ENCODE measurements around the gene FPR3.
"Not testable (repeated sequence)": the region's sequence is repeated elsewhere in the genome, so short reads cannot be mapped to it uniquely, and the experiment has no call there.

Gene FPR3

GRCh38 chr19:51761696-51762095, 33.3 kb upstream of the FPR3 start:
- H3K4me1 ChIP-seq (ENCODE audit: control insufficient read depth, insufficient read depth, low read length, poor library complexity, severe bottlenecking) = no peaks in the 10 kb centered on the region
- DNase-seq = no peak
- H3K4me3 ChIP-seq (ENCODE audit: insufficient read depth, low read depth, low read length, poor library complexity, severe bottlenecking) = no peak overlapping the region
- H3K9me3 ChIP-seq (ENCODE audit: control insufficient read depth, low read length) = no peaks in the 10 kb centered on the region
- H3K27ac ChIP-seq (ENCODE audit: insufficient read depth, low read length, poor library complexity, severe bottlenecking) = no peak overlapping the region
- H3K36me3 ChIP-seq (ENCODE audit: control insufficient read depth, insufficient read depth, low read length) = no peaks in the 10 kb centered on the region
- H3K27me3 ChIP-seq (replicated peaks; ENCODE audit: control insufficient read depth, insufficient read depth, low read length, poor library complexity, severe bottlenecking) = peaks cover 5% of the 10 kb centered on the region

GRCh38 chr19:51765086-51765485, 29.9 kb upstream of the FPR3 start:
- H3K4me1 ChIP-seq (ENCODE audit: control insufficient read depth, insufficient read depth, low read length, poor library complexity, severe bottlenecking) = no peaks in the 10 kb centered on the region
- no peak overlapping the region for H3K4me3 ChIP-seq (ENCODE audit: insufficient read depth, low read depth, low read length, poor library complexity, severe bottlenecking)

GRCh38 chr19:51766461-51766860, 28.5 kb upstream of the FPR3 start:
- Histone ChIP-seq H3K27ac (ENCODE audit: insufficient read depth, low read length, poor library complexity, severe bottlenecking) (no peak overlapping the region), H3K9me3 (ENCODE audit: control insufficient read depth, low read length) (no peaks in the 10 kb centered on the region), H3K4me1 (ENCODE audit: control insufficient read depth, insufficient read depth, low read length, poor library complexity, severe bottlenecking) (no peaks in the 10 kb centered on the region), H3K4me3 (ENCODE audit: insufficient read depth, low read depth, low read length, poor library complexity, severe bottlenecking) (no peak overlapping the region), H3K36me3 (ENCODE audit: control insufficient read depth, insufficient read depth, low read length) (no peaks in the 10 kb centered on the region), H3K27me3 (replicated peaks; ENCODE audit: control insufficient read depth, insufficient read depth, low read length, poor library complexity, severe bottlenecking) (no peaks in the 10 kb centered on the region)
- DNase-seq = no peak

More at GRCh38 chr19:51765086-51765485, 29.9 kb upstream of the FPR3 start:
- Histone ChIP-seq H3K27me3 (replicated peaks; ENCODE audit: control insufficient read depth, insufficient read depth, low read length, poor library complexity, severe bottlenecking) (peaks cover 5% of the 10 kb centered on the region), H3K27ac (ENCODE audit: insufficient read depth, low read length, poor library complexity, severe bottlenecking) (no peak overlapping the region), H3K9me3 (ENCODE audit: control insufficient read depth, low read length) (no peaks in the 10 kb centered on the region), H3K36me3 (ENCODE audit: control insufficient read depth, insufficient read depth, low read length) (no peaks in the 10 kb centered on the region)
- no peak for DNase-seq

GRCh38 chr19:51771376-51772130, 23.4 kb upstream of the FPR3 start:
- no peak overlapping the region for H3K27ac ChIP-seq (ENCODE audit: insufficient read depth, low read length, poor library complexity, severe bottlenecking)
- no peaks in the 10 kb centered on the region for H3K9me3 ChIP-seq (ENCODE audit: control insufficient read depth, low read length)
- H3K4me1 ChIP-seq (ENCODE audit: control insufficient read depth, insufficient read depth, low read length, poor library complexity, severe bottlenecking) = no peaks in the 10 kb centered on the region
- DNase-seq = no peak
- H3K27me3 ChIP-seq (replicated peaks; ENCODE audit: control insufficient read depth, insufficient read depth, low read length, poor library complexity, severe bottlenecking) = no peaks in the 10 kb centered on the region
- H3K4me3 ChIP-seq (ENCODE audit: insufficient read depth, low read depth, low read length, poor library complexity, severe bottlenecking) = no peak overlapping the region
- H3K36me3 ChIP-seq (ENCODE audit: control insufficient read depth, insufficient read depth, low read length) = no peaks in the 10 kb centered on the region

- Histone ChIP-seq H3K9me3 (ENCODE audit: control insufficient read depth, low read length) (no peaks in the 10 kb centered on the region), H3K36me3 (ENCODE audit: control insufficient read depth, insufficient read depth, low read length) (no peaks in the 10 kb centered on the region), H3K27ac (ENCODE audit: insufficient read depth, low read length, poor library complexity, severe bottlenecking) (no peak overlapping the region), H3K4me1 (ENCODE audit: control insufficient read depth, insufficient read depth, low read length, poor library complexity, severe bottlenecking) (no peaks in the 10 kb centered on the region), H3K4me3 (ENCODE audit: insufficient read depth, low read depth, low read length, poor library complexity, severe bottlenecking) (no peak overlapping the region), H3K27me3 (replicated peaks; ENCODE audit: control insufficient read depth, insufficient read depth, low read length, poor library complexity, severe bottlenecking) (no peaks in the 10 kb centered on the region)
- DNase-seq = no peak
Measured at GRCh38 chr19:51772977-51773376, 22.0 kb upstream of the FPR3 start.

GRCh38 chr19:51776561-51776960, 18.4 kb upstream of the FPR3 start:
- not testable (repeated sequence) for H3K4me1 ChIP-seq (ENCODE audit: control insufficient read depth, insufficient read depth, low read length, poor library complexity, severe bottlenecking); H3K4me3 ChIP-seq (ENCODE audit: insufficient read depth, low read depth, low read length, poor library complexity, severe bottlenecking); H3K36me3 ChIP-seq (ENCODE audit: control insufficient read depth, insufficient read depth, low read length); DNase-seq; H3K27me3 ChIP-seq (replicated peaks; ENCODE audit: control insufficient read depth, insufficient read depth, low read length, poor library complexity, severe bottlenecking); H3K27ac ChIP-seq (ENCODE audit: insufficient read depth, low read length, poor library complexity, severe bottlenecking); H3K9me3 ChIP-seq (ENCODE audit: control insufficient read depth, low read length)

GRCh38 chr19:51777570-51778462, 17.1 kb upstream of the FPR3 start:
- Histone ChIP-seq H3K27me3 (replicated peaks; ENCODE audit: control insufficient read depth, insufficient read depth, low read length, poor library complexity, severe bottlenecking) (no peaks in the 10 kb centered on the region), H3K27ac (ENCODE audit: insufficient read depth, low read length, poor library complexity, severe bottlenecking) (no peak overlapping the region), H3K36me3 (ENCODE audit: control insufficient read depth, insufficient read depth, low read length) (no peaks in the 10 kb centered on the region), H3K4me3 (ENCODE audit: insufficient read depth, low read depth, low read length, poor library complexity, severe bottlenecking) (no peak overlapping the region), H3K4me1 (ENCODE audit: control insufficient read depth, insufficient read depth, low read length, poor library complexity, severe bottlenecking) (no peaks in the 10 kb centered on the region), H3K9me3 (ENCODE audit: control insufficient read depth, low read length) (no peaks in the 10 kb centered on the region)
- DNase-seq = peak in 1 of 3 donors; percentile 4

- H3K4me1 ChIP-seq (ENCODE audit: control insufficient read depth, insufficient read depth, low read length, poor library complexity, severe bottlenecking) = no peaks in the 10 kb centered on the region
- no peak overlapping the region for H3K27ac ChIP-seq (ENCODE audit: insufficient read depth, low read length, poor library complexity, severe bottlenecking)
Measured at GRCh38 chr19:51779181-51779580, 15.8 kb upstream of the FPR3 start.

GRCh38 chr19:51779703-51780102, 15.3 kb upstream of the FPR3 start:
- DNase-seq = no peak
- H3K27me3 ChIP-seq (replicated peaks; ENCODE audit: control insufficient read depth, insufficient read depth, low read length, poor library complexity, severe bottlenecking) = no peaks in the 10 kb centered on the region
- H3K4me3 ChIP-seq (ENCODE audit: insufficient read depth, low read depth, low read length, poor library complexity, severe bottlenecking) = no peak overlapping the region
- H3K4me1 ChIP-seq (ENCODE audit: control insufficient read depth, insufficient read depth, low read length, poor library complexity, severe bottlenecking) = no peaks in the 10 kb centered on the region
- no peak overlapping the region for H3K27ac ChIP-seq (ENCODE audit: insufficient read depth, low read length, poor library complexity, severe bottlenecking)
- no peaks in the 10 kb centered on the region for H3K9me3 ChIP-seq (ENCODE audit: control insufficient read depth, low read length)
- no peaks in the 10 kb centered on the region for H3K36me3 ChIP-seq (ENCODE audit: control insufficient read depth, insufficient read depth, low read length)

More at GRCh38 chr19:51779181-51779580, 15.8 kb upstream of the FPR3 start:
- Histone ChIP-seq H3K36me3 (ENCODE audit: control insufficient read depth, insufficient read depth, low read length) (no peaks in the 10 kb centered on the region), H3K4me3 (ENCODE audit: insufficient read depth, low read depth, low read length, poor library complexity, severe bottlenecking) (no peak overlapping the region), H3K9me3 (ENCODE audit: control insufficient read depth, low read length) (no peaks in the 10 kb centered on the region), H3K27me3 (replicated peaks; ENCODE audit: control insufficient read depth, insufficient read depth, low read length, poor library complexity, severe bottlenecking) (no peaks in the 10 kb centered on the region)
- no peak for DNase-seq

GRCh38 chr19:51780270-51780669, 14.7 kb upstream of the FPR3 start:
- Histone ChIP-seq H3K27ac (ENCODE audit: insufficient read depth, low read length, poor library complexity, severe bottlenecking) (no peak overlapping the region), H3K4me3 (ENCODE audit: insufficient read depth, low read depth, low read length, poor library complexity, severe bottlenecking) (no peak overlapping the region), H3K4me1 (ENCODE audit: control insufficient read depth, insufficient read depth, low read length, poor library complexity, severe bottlenecking) (no peaks in the 10 kb centered on the region), H3K27me3 (replicated peaks; ENCODE audit: control insufficient read depth, insufficient read depth, low read length, poor library complexity, severe bottlenecking) (no peaks in the 10 kb centered on the region), H3K36me3 (ENCODE audit: control insufficient read depth, insufficient read depth, low read length) (no peaks in the 10 kb centered on the region), H3K9me3 (ENCODE audit: control insufficient read depth, low read length) (no peaks in the 10 kb centered on the region)
- no peak for DNase-seq
